ENCODE results near the gene HHLA2. TPM values are rescaled to one million over a fixed set of nuclear protein-coding genes. Genes with fewer than 3 reads are reported as not detected.

HHLA2 gene
- total RNA-seq, 2 experiments from 2014 or later = 0.36 TPM

- intact Hi-C loops (cut with DNase I, micrococcal nuclease) = no loop called here
- ChIA-PET CTCF (no interaction called here), POLR2A (no interaction called here)
- no peaks in the 10 kb centered on the region for H3K36me3 ChIP-seq (ENCODE audit: insufficient read depth, low read length)
- H3K4me1 ChIP-seq (ENCODE audit: insufficient read depth, low read length) = no peaks in the 10 kb centered on the region
- Mint-ChIP-seq H3K36me3 (ENCODE audit: low read depth) (no peaks in the 10 kb centered on the region), H3K27me3 (no peaks in the 10 kb centered on the region), H3K9me3 (no peaks in the 10 kb centered on the region), H3K27ac (no peak overlapping the region), H3K4me3 (no peak overlapping the region), H3K4me1 (ENCODE audit: low read depth) (no peaks in the 10 kb centered on the region)
- no peak for TF ChIP-seq CTCF (IDR thresholded peaks at IDR 0.05)
- no peak for ATAC-seq (ENCODE audit: poor library complexity)
- H3K4me3 ChIP-seq (ENCODE audit: low read length) = no peak overlapping the region
- H3K27ac ChIP-seq (ENCODE audit: low read depth in 1 of 2, low read length in 2 of 2) = no peak overlapping the region
- no peaks in the 10 kb centered on the region for H3K9me3 ChIP-seq (ENCODE audit: control insufficient read depth in 1 of 2, insufficient read depth in 1 of 2, low read length in 2 of 2)
- H3K27me3 ChIP-seq (ENCODE audit: control insufficient read depth in 1 of 2, insufficient read depth in 2 of 2, low read length in 2 of 2) = peaks cover 0 to 4% of the 10 kb centered on the region in 2 experiments
- no peak for DNase-seq
Observed at GRCh38 chr3:108391917-108392593, 95.7 kb downstream of the HHLA2 start.

- Mint-ChIP-seq H3K4me3 (no peak overlapping the region), H3K27ac (no peak overlapping the region)
- no peak for ATAC-seq (ENCODE audit: poor library complexity)
Observed at GRCh38 chr3:108393128-108393900, 97.0 kb downstream of the HHLA2 start.

GRCh38 chr3:108394016-108394415, 97.7 kb downstream of the HHLA2 start:
- no peak for DNase-seq
- H3K4me3 Mint-ChIP-seq = no peak overlapping the region
- POLR2A ChIA-PET = no interaction called here
- H3K9me3 Mint-ChIP-seq = no peaks in the 10 kb centered on the region
- Histone ChIP-seq H3K27ac (ENCODE audit: low read depth in 1 of 2, low read length in 2 of 2) (no peak overlapping the region), H3K9me3 (ENCODE audit: control insufficient read depth in 1 of 2, insufficient read depth in 1 of 2, low read length in 2 of 2) (no peaks in the 10 kb centered on the region), H3K27me3 (ENCODE audit: control insufficient read depth in 1 of 2, insufficient read depth in 2 of 2, low read length in 2 of 2) (peaks cover 0 to 5% of the 10 kb centered on the region in 2 experiments), H3K4me1 (ENCODE audit: insufficient read depth, low read length) (no peaks in the 10 kb centered on the region), H3K4me3 (ENCODE audit: low read length) (no peak overlapping the region), H3K36me3 (ENCODE audit: insufficient read depth, low read length) (no peaks in the 10 kb centered on the region)
- H3K36me3 Mint-ChIP-seq (ENCODE audit: low read depth) = no peaks in the 10 kb centered on the region
- TF ChIP-seq CTCF (IDR thresholded peaks at IDR 0.05) = no peak
- H3K27me3 Mint-ChIP-seq = no peaks in the 10 kb centered on the region
- no peak for ATAC-seq (ENCODE audit: poor library complexity)
- H3K27ac Mint-ChIP-seq = no peak overlapping the region
- CTCF ChIA-PET = no interaction called here
- no peaks in the 10 kb centered on the region for H3K4me1 Mint-ChIP-seq (ENCODE audit: low read depth)
- intact Hi-C loops (cut with DNase I, micrococcal nuclease) = no loop called here

More at GRCh38 chr3:108393128-108393900, 97.0 kb downstream of the HHLA2 start:
- POLR2A ChIA-PET = interaction anchor here (0.6 kb wide), 1 partner anchor 33 kb away, joined by 3 read pairs; no protein-coding TSS in a partner anchor
- H3K4me1 Mint-ChIP-seq (ENCODE audit: low read depth) = no peaks in the 10 kb centered on the region
- Histone ChIP-seq H3K27ac (ENCODE audit: low read depth in 1 of 2, low read length in 2 of 2) (no peak overlapping the region), H3K36me3 (ENCODE audit: insufficient read depth, low read length) (no peaks in the 10 kb centered on the region), H3K4me1 (ENCODE audit: insufficient read depth, low read length) (no peaks in the 10 kb centered on the region), H3K27me3 (ENCODE audit: control insufficient read depth in 1 of 2, insufficient read depth in 2 of 2, low read length in 2 of 2) (peaks cover 0 to 5% of the 10 kb centered on the region in 2 experiments), H3K9me3 (ENCODE audit: control insufficient read depth in 1 of 2, insufficient read depth in 1 of 2, low read length in 2 of 2) (no peaks in the 10 kb centered on the region), H3K4me3 (ENCODE audit: low read length) (no peak overlapping the region)
- intact Hi-C loops (cut with DNase I, micrococcal nuclease) = no loop called here
- H3K36me3 Mint-ChIP-seq (ENCODE audit: low read depth) = no peaks in the 10 kb centered on the region
- CTCF ChIA-PET = no interaction called here
- H3K9me3 Mint-ChIP-seq = no peaks in the 10 kb centered on the region
- no peak for DNase-seq
- no peak for TF ChIP-seq CTCF (IDR thresholded peaks at IDR 0.05)
- no peaks in the 10 kb centered on the region for H3K27me3 Mint-ChIP-seq

Measured in CD4-positive, alpha-beta T cell (primary cell).